GM19324 (cell line): ENCODE data around the gene TRIM10.

Source experiments
- ATAC-seq: cut with Tn5 transposase; IDR thresholded peaks from one replicate; pipeline ENCODE4 v1.9.1; 2021; ENCODE audit warnings: mild to moderate bottlenecking, moderate library complexity; ENCODE audit not compliant: unreplicated experiment, low FRiP score

TRIM10 gene

DNA sequence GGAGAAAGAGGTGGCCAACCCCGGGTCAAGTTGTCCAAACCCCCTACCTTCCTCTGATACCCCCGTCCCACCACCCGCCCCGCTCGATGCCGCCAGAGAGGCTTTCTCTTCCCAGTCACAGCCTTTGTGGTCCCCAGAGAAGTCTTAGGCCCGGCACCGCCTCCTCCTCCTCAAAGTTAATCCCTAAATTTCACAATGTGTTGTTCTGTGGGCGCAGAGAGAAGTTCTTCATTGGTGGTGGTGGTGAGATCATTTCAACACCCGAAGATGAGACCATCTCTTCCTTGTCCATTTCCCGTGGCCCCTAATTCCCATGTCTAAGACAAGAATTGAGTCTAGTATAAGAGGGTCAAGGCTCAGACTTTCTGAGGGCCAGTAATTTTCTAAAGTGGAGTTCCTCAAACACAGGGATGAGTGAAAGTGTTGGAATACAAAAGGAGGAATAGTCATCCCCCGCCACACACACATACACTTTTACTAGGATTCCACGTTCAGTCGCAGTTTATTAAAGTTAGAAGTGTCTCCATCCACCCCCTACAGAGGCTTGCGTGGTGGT lies 58.5 kb downstream of the TRIM10 start:
- ATAC-seq = no peak
